Purkinje cell (primary cell): ENCODE data around the gene RPL29. TPM values are rescaled to one million over a fixed set of nuclear protein-coding genes. Genes with fewer than 3 reads are reported as not detected.

Source experiments
- polyA plus RNA-seq: library from polyadenylated mRNA; unstranded; fragments of >200 nt; fragmentation: Nextera tagmentation; gene quantifications from 2 replicates; pipeline ENCODE4 v1.2.1, GENCODE V29; 2014

RPL29 gene
- 878 and 896 TPM in 2 replicates for polyA plus RNA-seq

GRCh38 chr3:51995346-51996163, at the start of gene RPL29:
Gene RPL29 (minus strand): TSS chr3:51995895. CDS start chr3:51995461, 434 bp downstream.

GRCh38 chr3:51982838-51983577, 12.7 kb downstream of the RPL29 start, which contains the start of gene ACY1:
Gene ACY1 (plus strand): TSS chr3:51983535. CDS start chr3:51984065, 530 bp downstream.

GRCh38 chr3:51974963-51975851, 20.5 kb downstream of the RPL29 start, which contains the start of gene ABHD14A:
Gene ABHD14A (plus strand): TSS chr3:51975064. CDS start chr3:51975136, 72 bp downstream.

GRCh38 chr3:51967384-51968169, 28.1 kb downstream of the RPL29 start, which contains the start of gene PCBP4:
Gene PCBP4 (minus strand): TSS chr3:51967454. CDS start chr3:51961240, 6,214 bp downstream.

GRCh38 chr3:51955175-51955892, 40.4 kb downstream of the RPL29 start, which contains the start of gene GPR62:
Gene GPR62 (plus strand): TSS chr3:51955381. CDS start chr3:51955653, 272 bp downstream.

Other genes starting within 250 kb of the RPL29 start
- gene IQCF6, start 216.7 kb downstream of the RPL29 start, polyA plus RNA-seq = not detected in 2 replicates
- not detected in 2 replicates for gene IQCF2, start 134.3 kb downstream of the RPL29 start, polyA plus RNA-seq
- gene IQCF5, start 120.3 kb downstream of the RPL29 start, polyA plus RNA-seq = not detected in 2 replicates
- not detected in 2 replicates for gene IQCF1, start 92.5 kb downstream of the RPL29 start, polyA plus RNA-seq
- 3.4 and 6.5 TPM in 2 replicates for gene RRP9, start 54.0 kb downstream of the RPL29 start, polyA plus RNA-seq
- gene PARP3, start 53.5 kb downstream of the RPL29 start, polyA plus RNA-seq = 2.3 and 2.5 TPM in 2 replicates
- gene GPR62, start 40.5 kb downstream of the RPL29 start, polyA plus RNA-seq = 0.53 TPM in 1 of 2 replicates, not detected in the other
- gene PCBP4, start 28.4 kb downstream of the RPL29 start, polyA plus RNA-seq = 0.67 and 2.1 TPM in 2 replicates
- 2.0 and 3.7 TPM in 2 replicates for gene ABHD14B, start 21.8 kb downstream of the RPL29 start, polyA plus RNA-seq
- 59.8 and 65.2 TPM in 2 replicates for gene ABHD14A, start 20.8 kb downstream of the RPL29 start, polyA plus RNA-seq
- 4.4 and 12.2 TPM in 2 replicates for gene ACY1, start 12.4 kb downstream of the RPL29 start, polyA plus RNA-seq
- 0.25 and 1.0 TPM in 2 replicates for gene DUSP7, start 60.7 kb upstream of the RPL29 start, polyA plus RNA-seq
- gene POC1A, start 158.5 kb upstream of the RPL29 start, polyA plus RNA-seq = 0.13 and 0.34 TPM in 2 replicates
- gene ALAS1, start 202.3 kb upstream of the RPL29 start, polyA plus RNA-seq = 54.1 and 54.5 TPM in 2 replicates
- gene TLR9, start 229.8 kb upstream of the RPL29 start, polyA plus RNA-seq = not detected in 2 replicates
- 0.17 and 3.3 TPM in 2 replicates for gene TWF2, start 243.3 kb upstream of the RPL29 start, polyA plus RNA-seq
- 0.32 and 1.1 TPM in 2 replicates for gene PPM1M, start 249.9 kb upstream of the RPL29 start, polyA plus RNA-seq